Measurements from ENCODE around the gene MIPEP. TPM values are rescaled to one million over a fixed set of nuclear protein-coding genes. Genes with fewer than 3 reads are reported as not detected.

MIPEP gene
- total RNA-seq, 1 donor from 2014 or later, result 13.0 TPM

GRCh38 chr13:23723471-23723870 lies 165.7 kb downstream of the MIPEP start:
- Histone ChIP-seq H3K4me1 (ENCODE audit: insufficient read depth, low read length) (peaks cover 21% of the 10 kb centered on the region), H3K79me2 (ENCODE audit: insufficient read depth, low read length) (no peaks in the 10 kb centered on the region), H3K4me2 (ENCODE audit: low read length) (peak overlapping the region; percentile 16), H3K9ac (ENCODE audit: low read length) (peak overlapping the region; percentile 24), H3K36me3 (ENCODE audit: insufficient read depth, low read length) (no peaks in the 10 kb centered on the region), H3K4me3 (ENCODE audit: insufficient read depth, low read depth, low read length) (no peak overlapping the region), H2AFZ (ENCODE audit: low read depth, low read length) (no peak overlapping the region), H4K20me1 (ENCODE audit: insufficient read depth, low read length) (no peaks in the 10 kb centered on the region), H3K27me3 (ENCODE audit: insufficient read depth, low read length) (no peaks in the 10 kb centered on the region), H3K27ac (ENCODE audit: low read depth, low read length) (peak overlapping the region; percentile 60), H3K9me3 (ENCODE audit: insufficient read depth, low read depth, low read length) (no peaks in the 10 kb centered on the region)
- Mint-ChIP-seq H3K4me1 (ENCODE audit: low read depth, unreplicated experiment) (peaks cover 20% of the 10 kb centered on the region), H3K27ac (ENCODE audit: unreplicated experiment) (peak overlapping the region; percentile 36), H3K27me3 (ENCODE audit: low read depth, unreplicated experiment) (no peaks in the 10 kb centered on the region), H3K9me3 (ENCODE audit: unreplicated experiment) (peaks cover 1% of the 10 kb centered on the region), H3K36me3 (ENCODE audit: low read depth, unreplicated experiment) (peaks cover 4% of the 10 kb centered on the region), H3K4me3 (ENCODE audit: unreplicated experiment) (no peak overlapping the region)
- FAIRE-seq, result peak; percentile 81
- TF ChIP-seq EZH2 (IDR thresholded peaks at IDR 0.05; ENCODE audit: insufficient read depth, low read length), result no peak
- TF ChIP-seq, protein P1, sequence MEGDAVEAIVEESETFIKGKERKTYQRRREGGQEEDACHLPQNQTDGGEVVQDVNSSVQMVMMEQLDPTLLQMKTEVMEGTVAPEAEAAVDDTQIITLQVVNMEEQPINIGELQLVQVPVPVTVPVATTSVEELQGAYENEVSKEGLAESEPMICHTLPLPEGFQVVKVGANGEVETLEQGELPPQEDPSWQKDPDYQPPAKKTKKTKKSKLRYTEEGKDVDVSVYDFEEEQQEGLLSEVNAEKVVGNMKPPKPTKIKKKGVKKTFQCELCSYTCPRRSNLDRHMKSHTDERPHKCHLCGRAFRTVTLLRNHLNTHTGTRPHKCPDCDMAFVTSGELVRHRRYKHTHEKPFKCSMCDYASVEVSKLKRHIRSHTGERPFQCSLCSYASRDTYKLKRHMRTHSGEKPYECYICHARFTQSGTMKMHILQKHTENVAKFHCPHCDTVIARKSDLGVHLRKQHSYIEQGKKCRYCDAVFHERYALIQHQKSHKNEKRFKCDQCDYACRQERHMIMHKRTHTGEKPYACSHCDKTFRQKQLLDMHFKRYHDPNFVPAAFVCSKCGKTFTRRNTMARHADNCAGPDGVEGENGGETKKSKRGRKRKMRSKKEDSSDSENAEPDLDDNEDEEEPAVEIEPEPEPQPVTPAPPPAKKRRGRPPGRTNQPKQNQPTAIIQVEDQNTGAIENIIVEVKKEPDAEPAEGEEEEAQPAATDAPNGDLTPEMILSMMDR (IDR thresholded peaks at IDR 0.05; ENCODE audit: insufficient read depth, low read depth, low read length), result no peak
- DNase-seq (ENCODE audit: low read depth), result peak; percentile 61

- no peak overlapping the region for H3K4me2 ChIP-seq (ENCODE audit: low read length)
- peaks cover 4% of the 10 kb centered on the region for H3K36me3 Mint-ChIP-seq (ENCODE audit: low read depth, unreplicated experiment)
- peaks cover 21% of the 10 kb centered on the region for H3K4me1 ChIP-seq (ENCODE audit: insufficient read depth, low read length)
- no peaks in the 10 kb centered on the region for H3K36me3 ChIP-seq (ENCODE audit: insufficient read depth, low read length)
- TF ChIP-seq EZH2 (IDR thresholded peaks at IDR 0.05; ENCODE audit: insufficient read depth, low read length), result no peak
- TF ChIP-seq, protein P1 (IDR thresholded peaks at IDR 0.05; ENCODE audit: insufficient read depth, low read depth, low read length), result no peak
- no peak overlapping the region for H3K4me3 ChIP-seq (ENCODE audit: insufficient read depth, low read depth, low read length)
- H3K27me3 Mint-ChIP-seq (ENCODE audit: low read depth, unreplicated experiment), result no peaks in the 10 kb centered on the region
- H3K9ac ChIP-seq (ENCODE audit: low read length), result peak overlapping the region; percentile 24
- peaks cover 20% of the 10 kb centered on the region for H3K4me1 Mint-ChIP-seq (ENCODE audit: low read depth, unreplicated experiment)
- DNase-seq (ENCODE audit: low read depth) (no peak), FAIRE-seq (no peak)
- H3K27ac ChIP-seq (ENCODE audit: low read depth, low read length), result peak overlapping the region; percentile 60
- no peaks in the 10 kb centered on the region for H3K79me2 ChIP-seq (ENCODE audit: insufficient read depth, low read length)
- no peak overlapping the region for H3K27ac Mint-ChIP-seq (ENCODE audit: unreplicated experiment)
- no peak overlapping the region for H2AFZ ChIP-seq (ENCODE audit: low read depth, low read length)
- H3K27me3 ChIP-seq (ENCODE audit: insufficient read depth, low read length), result no peaks in the 10 kb centered on the region
- peaks cover 1% of the 10 kb centered on the region for H3K9me3 Mint-ChIP-seq (ENCODE audit: unreplicated experiment)
- no peaks in the 10 kb centered on the region for H3K9me3 ChIP-seq (ENCODE audit: insufficient read depth, low read depth, low read length)
- no peaks in the 10 kb centered on the region for H4K20me1 ChIP-seq (ENCODE audit: insufficient read depth, low read length)
- no peak overlapping the region for H3K4me3 Mint-ChIP-seq (ENCODE audit: unreplicated experiment)
Observed at GRCh38 chr13:23722726-23723453, 166.3 kb downstream of the MIPEP start.

DNA sequence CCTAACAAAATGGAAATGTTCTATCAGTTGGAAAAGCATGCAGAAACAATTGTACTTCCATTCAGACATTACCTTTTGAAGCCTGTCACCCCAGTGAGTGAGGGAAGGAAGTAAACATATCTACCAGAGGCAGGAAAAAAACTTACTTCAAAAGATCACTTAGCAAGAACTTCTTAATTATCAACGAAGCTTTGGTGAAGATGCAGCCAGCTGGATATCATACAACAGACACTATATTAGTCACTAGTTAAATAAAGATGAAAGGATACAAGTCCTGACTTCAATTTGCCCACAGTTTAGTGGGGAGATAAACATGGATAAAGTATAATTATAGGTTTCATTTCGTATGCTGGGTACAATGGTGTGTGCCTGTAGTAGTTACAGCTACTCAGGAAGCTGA lies 170.2 kb downstream of the MIPEP start:
- Histone ChIP-seq H3K4me2 (ENCODE audit: low read length) (no peak overlapping the region), H3K27ac (ENCODE audit: low read depth, low read length) (no peak overlapping the region), H3K79me2 (ENCODE audit: insufficient read depth, low read length) (no peaks in the 10 kb centered on the region), H3K4me1 (ENCODE audit: insufficient read depth, low read length) (peaks cover 11% of the 10 kb centered on the region), H2AFZ (ENCODE audit: low read depth, low read length) (no peak overlapping the region), H3K4me3 (ENCODE audit: insufficient read depth, low read depth, low read length) (no peak overlapping the region), H3K9ac (ENCODE audit: low read length) (no peak overlapping the region), H3K27me3 (ENCODE audit: insufficient read depth, low read length) (no peaks in the 10 kb centered on the region), H3K36me3 (ENCODE audit: insufficient read depth, low read length) (no peaks in the 10 kb centered on the region), H4K20me1 (ENCODE audit: insufficient read depth, low read length) (no peaks in the 10 kb centered on the region), H3K9me3 (ENCODE audit: insufficient read depth, low read depth, low read length) (no peaks in the 10 kb centered on the region)
- FAIRE-seq, result no peak
- Mint-ChIP-seq H3K9me3 (ENCODE audit: unreplicated experiment) (peaks cover 1% of the 10 kb centered on the region), H3K4me1 (ENCODE audit: low read depth, unreplicated experiment) (peaks cover 16% of the 10 kb centered on the region), H3K4me3 (ENCODE audit: unreplicated experiment) (no peak overlapping the region), H3K27me3 (ENCODE audit: low read depth, unreplicated experiment) (peaks cover 4% of the 10 kb centered on the region), H3K27ac (ENCODE audit: unreplicated experiment) (no peak overlapping the region), H3K36me3 (ENCODE audit: low read depth, unreplicated experiment) (peaks cover 4% of the 10 kb centered on the region)
- no peak for TF ChIP-seq EZH2 (IDR thresholded peaks at IDR 0.05; ENCODE audit: insufficient read depth, low read length)
- TF ChIP-seq, protein P1 (IDR thresholded peaks at IDR 0.05; ENCODE audit: insufficient read depth, low read depth, low read length), result no peak
- DNase-seq (ENCODE audit: low read depth), result no peak
